ENCODE results near the gene C21orf91. TPM values are rescaled to one million over a fixed set of nuclear protein-coding genes. Genes with fewer than 3 reads are reported as not detected.

Gene C21orf91
- total RNA-seq, 2 experiments from 2014 or later, result 20.8 to 22.9 TPM

- CTCF ChIA-PET, result interaction anchor here (1.9 kb wide), 1 partner anchor 96 kb away, joined by 10 read pairs; no protein-coding TSS in a partner anchor
- H3K27ac Mint-ChIP-seq, result peak overlapping the region; percentile 85
- peaks cover 98% of the 10 kb centered on the region for H3K4me1 Mint-ChIP-seq
- intact Hi-C loops (cut with DNase I, micrococcal nuclease), result loop anchor here (1.0 to 10.0 kb wide), 8 partner anchors 9 to 270 kb away; partner anchors contain the start of genes C21orf91 (in 2 of the 2), BTG3 (in 1 of the 2) and CXADR (in 1 of the 2)
- H3K27me3 Mint-ChIP-seq, result no peaks in the 10 kb centered on the region
- H3K4me3 Mint-ChIP-seq, result peak overlapping the region; percentile 49
- peaks cover 3% of the 10 kb centered on the region for H3K9me3 Mint-ChIP-seq (ENCODE audit: low read depth)
- POLR2A ChIA-PET, result interaction anchor here (0.6 to 1.4 kb wide), 2 partner anchors 34 to 42 kb away, joined by 3 to 4 read pairs; no protein-coding TSS in a partner anchor
- DNase-seq (peak; percentile 60), ATAC-seq (peak; percentile 70)
- peaks cover 34% of the 10 kb centered on the region for H3K36me3 Mint-ChIP-seq (ENCODE audit: low read depth)
Observed at GRCh38 chr21:17784604-17785402, 34.4 kb downstream of the C21orf91 start.

- peak overlapping the region; percentile 49 for H3K4me3 Mint-ChIP-seq
Observed at GRCh38 chr21:17784180-17784598, 35.0 kb downstream of the C21orf91 start.

GRCh38 chr21:17783481-17784179 is 35.5 kb downstream of the C21orf91 start:
- peak overlapping the region; percentile 85 for H3K27ac Mint-ChIP-seq
- H3K27me3 Mint-ChIP-seq, result no peaks in the 10 kb centered on the region
- intact Hi-C loops (cut with DNase I, micrococcal nuclease), result loop anchor here (1.0 to 10.0 kb wide), 9 partner anchors 11 to 269 kb away; partner anchors contain the start of genes C21orf91 (in 2 of the 2), BTG3 (in 1 of the 2) and CXADR (in 1 of the 2)
- peak overlapping the region; percentile 49 for H3K4me3 Mint-ChIP-seq
- ATAC-seq, result peak; percentile 45
- POLR2A ChIA-PET, result interaction anchor here (0.7 to 1.4 kb wide), 2 partner anchors 35 to 789 kb away, joined by 3 to 4 read pairs; no protein-coding TSS in a partner anchor
- peaks cover 3% of the 10 kb centered on the region for H3K9me3 Mint-ChIP-seq (ENCODE audit: low read depth)
- H3K36me3 Mint-ChIP-seq (ENCODE audit: low read depth), result peaks cover 36% of the 10 kb centered on the region
- peaks cover 96% of the 10 kb centered on the region for H3K4me1 Mint-ChIP-seq
- DNase-seq, result peak; percentile 45
- CTCF ChIA-PET, result interaction anchor here (0.8 to 1.9 kb wide), 6 partner anchors 8 to 95 kb away, joined by 3 to 10 read pairs (median 4); no protein-coding TSS in a partner anchor

More at GRCh38 chr21:17784180-17784598, 35.0 kb downstream of the C21orf91 start:
- intact Hi-C loops (cut with DNase I, micrococcal nuclease), result loop anchor here (1.0 to 10.0 kb wide), 8 partner anchors 10 to 269 kb away; partner anchors contain the start of genes C21orf91 (in 2 of the 2), BTG3 (in 1 of the 2) and CXADR (in 1 of the 2)
- Mint-ChIP-seq H3K27ac (peak overlapping the region; percentile 85), H3K9me3 (ENCODE audit: low read depth) (peaks cover 3% of the 10 kb centered on the region), H3K36me3 (ENCODE audit: low read depth) (peaks cover 35% of the 10 kb centered on the region), H3K27me3 (no peaks in the 10 kb centered on the region), H3K4me1 (peaks cover 97% of the 10 kb centered on the region)
- ATAC-seq, result peak; percentile 45
- ChIA-PET POLR2A (interaction anchor here (0.6 to 1.4 kb wide), 3 partner anchors 34 to 789 kb away, joined by 3 to 4 read pairs (median 3); no protein-coding TSS in a partner anchor), CTCF (interaction anchor here (0.8 to 1.9 kb wide), 5 partner anchors 9 to 96 kb away, joined by 3 to 10 read pairs (median 4); no protein-coding TSS in a partner anchor)
- DNase-seq, result no peak

GRCh38 chr21:17783003-17783402 is 36.2 kb downstream of the C21orf91 start:
- H3K4me1 Mint-ChIP-seq, result peaks cover 90% of the 10 kb centered on the region
- no peaks in the 10 kb centered on the region for H3K27me3 Mint-ChIP-seq
- DNase-seq (no peak), ATAC-seq (no peak)
- POLR2A ChIA-PET, result interaction anchor here (1.4 kb wide), 1 partner anchor 35 kb away, joined by 4 read pairs; no protein-coding TSS in a partner anchor
- peaks cover 3% of the 10 kb centered on the region for H3K9me3 Mint-ChIP-seq (ENCODE audit: low read depth)
- CTCF ChIA-PET, result interaction anchor here (0.8 to 1.9 kb wide), 4 partner anchors 12 to 94 kb away, joined by 3 to 10 read pairs (median 6); no protein-coding TSS in a partner anchor
- peak overlapping the region; percentile 85 for H3K27ac Mint-ChIP-seq
- H3K36me3 Mint-ChIP-seq (ENCODE audit: low read depth), result peaks cover 33% of the 10 kb centered on the region
- intact Hi-C loops (cut with DNase I, micrococcal nuclease), result loop anchor here (2.0 to 10.0 kb wide), 6 partner anchors 74 to 268 kb away; partner anchors contain the start of genes BTG3 (in 1 of the 2) and CXADR (in 1 of the 2)
- peak overlapping the region; percentile 49 for H3K4me3 Mint-ChIP-seq

GRCh38 chr21:17782051-17782450 is 37.1 kb downstream of the C21orf91 start:
- H3K9me3 Mint-ChIP-seq (ENCODE audit: low read depth), result peaks cover 3% of the 10 kb centered on the region
- ATAC-seq, result no peak
- no peak for DNase-seq
- no peaks in the 10 kb centered on the region for H3K27me3 Mint-ChIP-seq
- CTCF ChIA-PET, result interaction anchor here (1.2 to 1.4 kb wide), 2 partner anchors 9 to 13 kb away, joined by 4 to 8 read pairs; no protein-coding TSS in a partner anchor
- peak overlapping the region; percentile 35 for H3K27ac Mint-ChIP-seq
- no peak overlapping the region for H3K4me3 Mint-ChIP-seq
- peaks cover 88% of the 10 kb centered on the region for H3K4me1 Mint-ChIP-seq
- peaks cover 27% of the 10 kb centered on the region for H3K36me3 Mint-ChIP-seq (ENCODE audit: low read depth)
- intact Hi-C loops (cut with DNase I, micrococcal nuclease), result loop anchor here (2.0 to 10.0 kb wide), 6 partner anchors 73 to 267 kb away; partner anchors contain the start of genes BTG3 (in 1 of the 2) and CXADR (in 1 of the 2)
- POLR2A ChIA-PET, result interaction anchor here (1.1 to 1.5 kb wide), 2 partner anchors 12 to 38 kb away, joined by 3 to 4 read pairs; no protein-coding TSS in a partner anchor

- ChIA-PET CTCF (interaction anchor here (1.4 to 1.5 kb wide), 2 partner anchors 9 to 21 kb away, joined by 4 to 5 read pairs; no protein-coding TSS in a partner anchor), POLR2A (interaction anchor here (1.1 to 1.5 kb wide), 2 partner anchors 13 to 38 kb away, joined by 3 to 4 read pairs; no protein-coding TSS in a partner anchor)
- no peaks in the 10 kb centered on the region for H3K27me3 Mint-ChIP-seq
- DNase-seq (no peak), ATAC-seq (no peak)
- peaks cover 88% of the 10 kb centered on the region for H3K4me1 Mint-ChIP-seq
- peak overlapping the region; percentile 73 for H3K27ac Mint-ChIP-seq
- intact Hi-C loops (cut with DNase I, micrococcal nuclease), result loop anchor here (5.0 to 10.0 kb wide), 5 partner anchors 77 to 267 kb away; partner anchors contain the start of genes BTG3 (in 1 of the 2) and CXADR (in 1 of the 2)
- peaks cover 22% of the 10 kb centered on the region for H3K36me3 Mint-ChIP-seq (ENCODE audit: low read depth)
- peaks cover 3% of the 10 kb centered on the region for H3K9me3 Mint-ChIP-seq (ENCODE audit: low read depth)
- H3K4me3 Mint-ChIP-seq, result no peak overlapping the region
Observed at GRCh38 chr21:17781524-17781923, 37.6 kb downstream of the C21orf91 start.

- Mint-ChIP-seq H3K9me3 (ENCODE audit: low read depth) (no peaks in the 10 kb centered on the region), H3K27me3 (no peaks in the 10 kb centered on the region), H3K27ac (peak overlapping the region; percentile 73), H3K4me3 (peak overlapping the region; percentile 3), H3K4me1 (peaks cover 87% of the 10 kb centered on the region), H3K36me3 (ENCODE audit: low read depth) (peaks cover 13% of the 10 kb centered on the region)
- ATAC-seq (peak; percentile 20), DNase-seq (peak; percentile 51)
- intact Hi-C loops (cut with DNase I, micrococcal nuclease), result loop anchor here (5.0 to 10.0 kb wide), 5 partner anchors 76 to 266 kb away; partner anchors contain the start of genes BTG3 (in 1 of the 2) and CXADR (in 1 of the 2)
- POLR2A ChIA-PET, result no interaction called here
- CTCF ChIA-PET, result interaction anchor here (0.9 to 1.5 kb wide), 3 partner anchors 20 to 145 kb away, joined by 3 to 5 read pairs (median 3); no protein-coding TSS in a partner anchor
Observed at GRCh38 chr21:17780539-17780938, 38.6 kb downstream of the C21orf91 start.

GRCh38 chr21:17779980-17780379 is 39.2 kb downstream of the C21orf91 start:
- intact Hi-C loops (cut with DNase I, micrococcal nuclease), result loop anchor here (5.0 to 10.0 kb wide), 6 partner anchors 38 to 265 kb away; partner anchors contain the start of genes BTG3 (in 1 of the 2) and CXADR (in 1 of the 2)
- H3K9me3 Mint-ChIP-seq (ENCODE audit: low read depth), result no peaks in the 10 kb centered on the region
- ChIA-PET CTCF (interaction anchor here (0.7 to 1.3 kb wide), 2 partner anchors 37 to 250 kb away, joined by 3 read pairs; no protein-coding TSS in a partner anchor), POLR2A (no interaction called here)
- H3K4me1 Mint-ChIP-seq, result peaks cover 87% of the 10 kb centered on the region
- DNase-seq, result no peak
- peak overlapping the region; percentile 73 for H3K27ac Mint-ChIP-seq
- ATAC-seq, result no peak
- H3K27me3 Mint-ChIP-seq, result no peaks in the 10 kb centered on the region
- no peak overlapping the region for H3K4me3 Mint-ChIP-seq
- peaks cover 7% of the 10 kb centered on the region for H3K36me3 Mint-ChIP-seq (ENCODE audit: low read depth)

GRCh38 chr21:17779496-17779895 is 39.7 kb downstream of the C21orf91 start:
- H3K27ac Mint-ChIP-seq, result peak overlapping the region; percentile 73
- no peaks in the 10 kb centered on the region for H3K9me3 Mint-ChIP-seq (ENCODE audit: low read depth)
- no peak for DNase-seq
- peaks cover 3% of the 10 kb centered on the region for H3K36me3 Mint-ChIP-seq (ENCODE audit: low read depth)
- ChIA-PET CTCF (interaction anchor here (0.7 to 1.3 kb wide), 2 partner anchors 37 to 250 kb away, joined by 3 read pairs; no protein-coding TSS in a partner anchor), POLR2A (no interaction called here)
- intact Hi-C loops (cut with DNase I, micrococcal nuclease), result loop anchor here in 1 of 2 experiments (5.0 kb wide), 1 partner anchor 37 kb away; no protein-coding TSS in a partner anchor
- no peak overlapping the region for H3K4me3 Mint-ChIP-seq
- H3K27me3 Mint-ChIP-seq, result no peaks in the 10 kb centered on the region
- peaks cover 84% of the 10 kb centered on the region for H3K4me1 Mint-ChIP-seq
- ATAC-seq, result no peak

All from activated CD4-positive, alpha-beta T cell treated with anti-CD3 and anti-CD28 coated beads for 36 hours (primary cell).